Measurements from ENCODE around the gene LRRC26.

The LRRC26 gene

GRCh38 chr9:137199411-137200121 lies 29.7 kb upstream of the LRRC26 start:
- DNase-seq (ENCODE audit: extremely low read depth, low read depth): no peak
- H3K4me3 ChIP-seq (replicated peaks; ENCODE audit: low read depth, low read length): peak overlapping the region; percentile 46
- TF ChIP-seq CTCF (IDR thresholded peaks at IDR 0.05; ENCODE audit: low read depth, low read length, missing control alignments): no peak

GRCh38 chr9:137198902-137199283 lies 29.0 kb upstream of the LRRC26 start:
- TF ChIP-seq CTCF (IDR thresholded peaks at IDR 0.05; ENCODE audit: low read depth, low read length, missing control alignments): no peak
- DNase-seq (ENCODE audit: extremely low read depth, low read depth): no peak
- H3K4me3 ChIP-seq (replicated peaks; ENCODE audit: low read depth, low read length): peak overlapping the region; percentile 46

- no peak for DNase-seq (ENCODE audit: extremely low read depth, low read depth)
- H3K4me3 ChIP-seq (replicated peaks; ENCODE audit: low read depth, low read length): peak overlapping the region; percentile 46; the same call in 1 of the 2 replicates
- TF ChIP-seq CTCF (IDR thresholded peaks at IDR 0.05; ENCODE audit: low read depth, low read length, missing control alignments): no peak
These were observed 28.4 kb upstream of the LRRC26 start for GRCh38 chr9:137198051-137198901.

GRCh38 chr9:137195525-137196220 lies 25.8 kb upstream of the LRRC26 start:
- no peak for DNase-seq (ENCODE audit: extremely low read depth, low read depth)
- TF ChIP-seq CTCF (IDR thresholded peaks at IDR 0.05; ENCODE audit: low read depth, low read length, missing control alignments): no peak
- H3K4me3 ChIP-seq (replicated peaks; ENCODE audit: low read depth, low read length): no peak overlapping the region

GRCh38 chr9:137194909-137195308 lies 25.1 kb upstream of the LRRC26 start:
- DNase-seq (ENCODE audit: extremely low read depth, low read depth): no peak
- no peak for TF ChIP-seq CTCF (IDR thresholded peaks at IDR 0.05; ENCODE audit: low read depth, low read length, missing control alignments)
- no peak overlapping the region for H3K4me3 ChIP-seq (replicated peaks; ENCODE audit: low read depth, low read length)

GRCh38 chr9:137194388-137194787 lies 24.5 kb upstream of the LRRC26 start:
- DNase-seq (ENCODE audit: extremely low read depth, low read depth): no peak
- no peak for TF ChIP-seq CTCF (IDR thresholded peaks at IDR 0.05; ENCODE audit: low read depth, low read length, missing control alignments)
- no peak overlapping the region for H3K4me3 ChIP-seq (replicated peaks; ENCODE audit: low read depth, low read length)
